Measurements from ENCODE around the gene CATSPERZ.

DNA sequence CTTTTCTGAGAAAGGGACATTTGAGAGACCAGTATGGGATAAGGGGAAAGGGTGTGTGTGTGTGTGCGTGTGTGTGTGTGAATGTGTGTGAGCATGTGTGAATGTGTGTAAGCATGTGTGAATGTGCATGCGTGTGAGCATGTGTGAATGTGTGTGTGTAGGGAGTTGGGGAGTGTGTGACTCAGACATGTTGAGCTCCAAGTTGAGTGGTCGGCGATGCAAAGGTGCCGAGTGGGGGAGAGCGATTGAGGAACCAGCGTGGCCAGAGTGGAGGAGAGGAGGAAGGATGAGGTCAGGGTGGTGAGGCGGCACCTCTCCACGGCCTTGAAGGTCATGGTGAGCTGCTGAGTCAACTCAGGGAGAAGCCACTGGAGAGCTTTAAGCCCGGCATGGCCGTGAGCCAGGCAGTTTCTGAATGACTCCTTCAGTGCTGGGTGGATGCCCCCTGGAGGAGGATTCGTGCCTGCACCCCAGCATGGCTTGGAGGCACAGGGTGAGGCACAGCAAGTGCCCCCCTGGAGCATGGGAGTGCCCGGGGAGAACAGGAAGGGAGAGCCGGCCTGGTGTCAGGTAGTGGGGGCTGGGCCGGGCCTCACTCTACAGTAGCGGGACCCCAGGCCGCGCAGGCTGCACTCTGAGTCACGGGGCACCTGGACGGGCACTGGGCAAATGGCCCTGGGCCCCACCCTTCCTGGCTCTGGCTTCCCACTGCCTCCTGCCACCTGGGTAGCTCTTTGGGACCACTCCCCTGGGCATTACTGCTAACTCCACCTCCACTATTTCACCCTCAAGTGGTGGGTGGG lies 31.6 kb downstream of the CATSPERZ start:
- TF ChIP-seq, protein P1, sequence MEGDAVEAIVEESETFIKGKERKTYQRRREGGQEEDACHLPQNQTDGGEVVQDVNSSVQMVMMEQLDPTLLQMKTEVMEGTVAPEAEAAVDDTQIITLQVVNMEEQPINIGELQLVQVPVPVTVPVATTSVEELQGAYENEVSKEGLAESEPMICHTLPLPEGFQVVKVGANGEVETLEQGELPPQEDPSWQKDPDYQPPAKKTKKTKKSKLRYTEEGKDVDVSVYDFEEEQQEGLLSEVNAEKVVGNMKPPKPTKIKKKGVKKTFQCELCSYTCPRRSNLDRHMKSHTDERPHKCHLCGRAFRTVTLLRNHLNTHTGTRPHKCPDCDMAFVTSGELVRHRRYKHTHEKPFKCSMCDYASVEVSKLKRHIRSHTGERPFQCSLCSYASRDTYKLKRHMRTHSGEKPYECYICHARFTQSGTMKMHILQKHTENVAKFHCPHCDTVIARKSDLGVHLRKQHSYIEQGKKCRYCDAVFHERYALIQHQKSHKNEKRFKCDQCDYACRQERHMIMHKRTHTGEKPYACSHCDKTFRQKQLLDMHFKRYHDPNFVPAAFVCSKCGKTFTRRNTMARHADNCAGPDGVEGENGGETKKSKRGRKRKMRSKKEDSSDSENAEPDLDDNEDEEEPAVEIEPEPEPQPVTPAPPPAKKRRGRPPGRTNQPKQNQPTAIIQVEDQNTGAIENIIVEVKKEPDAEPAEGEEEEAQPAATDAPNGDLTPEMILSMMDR (IDR thresholded peaks at IDR 0.05; ENCODE audit: poor library complexity, severe bottlenecking), result no peak
- TF ChIP-seq REST (IDR thresholded peaks at IDR 0.05; ENCODE audit: borderline replicate concordance), result no peak
- TF ChIP-seq TAF1 (IDR thresholded peaks at IDR 0.05; ENCODE audit: low read depth), result no peak
- TF ChIP-seq EP300 (conservative IDR thresholded peaks at IDR 0.05; ENCODE audit: poor library complexity, severe bottlenecking), result no peak
- TF ChIP-seq POLR2AphosphoS5 (IDR thresholded peaks at IDR 0.05), result no peak
- TF ChIP-seq EZH2 (IDR thresholded peaks at IDR 0.05; ENCODE audit: borderline replicate concordance, insufficient read depth, low read length, poor library complexity, severe bottlenecking), result no peak
- no peak for TF ChIP-seq RAD21 (conservative IDR thresholded peaks at IDR 0.05)
- TF ChIP-seq MXI1 (conservative IDR thresholded peaks at IDR 0.05; ENCODE audit: poor library complexity, severe bottlenecking), result no peak
- no peak for TF ChIP-seq SMC3 (conservative IDR thresholded peaks at IDR 0.05; ENCODE audit: poor library complexity)

All from neural cell (in vitro differentiated cells).